ENCODE results near the gene RTN3. TPM values are rescaled to one million over a fixed set of nuclear protein-coding genes. Genes with fewer than 3 reads are reported as not detected.

Gene RTN3
- total and polyA plus RNA-seq, 9 of the 15 experiments (the other 6 are each of a cell fraction or from before 2014, with no cell fraction given), result 41.6 to 169 (median 93.5) TPM

- TF ChIP-seq ZNF407 (IDR thresholded peaks at IDR 0.05; ENCODE audit: low read depth), result no peak
- no peak for TF ChIP-seq RNF219 (CRISPR knock-in tag; IDR thresholded peaks at IDR 0.05)
- TF ChIP-seq ZNF668 (CRISPR knock-in tag; IDR thresholded peaks at IDR 0.05), result 0 out of 2 replicates have a peak, but pooled peaks have one; percentile 3
- TF ChIP-seq EGR1 (conservative IDR thresholded peaks at IDR 0.05), result peak; percentile 81
- TF ChIP-seq POLR2A (conservative IDR thresholded peaks at IDR 0.05), result peak; percentile 98
- no peak for TF ChIP-seq ZNF644 (tag; IDR thresholded peaks at IDR 0.05; ENCODE audit: low read depth)
- no peak for TF ChIP-seq NR4A1 (CRISPR knock-in tag; IDR thresholded peaks at IDR 0.05)
- no peak for TF ChIP-seq NR4A1 (tag; IDR thresholded peaks at IDR 0.05)
Observed at GRCh38 chr11:63681321-63682065, at the start of gene RTN3 (continued).

Measured in K562 (cell line).